ENCODE results near the gene HABP2. TPM values are rescaled to one million over a fixed set of nuclear protein-coding genes. Genes with fewer than 3 reads are reported as not detected.

HABP2 gene
- total and polyA plus RNA-seq, 2 of the 4 experiments (the other 2 are of a cell fraction), result not detected

DNA sequence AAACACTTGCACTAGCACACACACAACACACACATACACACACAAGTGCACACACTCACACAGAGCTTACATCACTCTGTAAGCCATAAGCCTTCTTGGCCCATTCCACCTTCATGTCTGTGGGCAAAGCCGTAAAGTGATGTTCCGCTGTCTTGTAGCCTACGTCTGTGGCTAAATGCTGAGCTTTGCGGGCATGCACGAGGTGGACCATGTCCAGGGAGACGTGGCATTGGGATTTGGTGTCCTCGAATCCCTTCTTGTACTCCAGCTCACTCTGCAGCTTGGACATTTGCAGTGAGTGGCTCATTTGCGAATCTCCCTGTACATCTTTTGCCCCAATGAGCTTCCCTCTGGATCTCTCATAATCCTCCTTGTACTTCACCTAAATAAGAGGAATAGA is 68.9 kb downstream of the HABP2 start:
- ChIA-PET CTCF (no interaction called here), POLR2A (ENCODE audit: unreplicated experiment) (no interaction called here)
- no CpG with 5 or more reads among the region's 8 CpGs for WGBS, 2 experiments (ENCODE audit: extremely low coverage in 2 of 2, insufficient read length in 1 of 2)
- no peak overlapping the region for H2BK120ac ChIP-seq (ENCODE audit: low read depth, low read length)
- no peak overlapping the region for H3K4ac ChIP-seq (ENCODE audit: low read depth, low read length)
- H3K9ac ChIP-seq (ENCODE audit: low read depth, low read length), result no peak overlapping the region
- H3K14ac ChIP-seq (replicated peaks; ENCODE audit: low read depth, low read length), result no peak overlapping the region
- H3K23ac ChIP-seq (ENCODE audit: low read depth, low read length), result no peak overlapping the region
- H2BK15ac ChIP-seq (ENCODE audit: low read depth, low read length), result no peak overlapping the region
- no peak overlapping the region for H4K91ac ChIP-seq (ENCODE audit: insufficient read depth, low read depth, low read length)
- no peak overlapping the region for H2AK5ac ChIP-seq (ENCODE audit: low read depth, low read length)
- H3K36me3 ChIP-seq (ENCODE audit: control insufficient read depth, insufficient read depth, low read length), result no peaks in the 10 kb centered on the region
- H4K20me1 ChIP-seq (ENCODE audit: insufficient read depth, low read length), result no peaks in the 10 kb centered on the region
- no peak overlapping the region for H3K27ac ChIP-seq (ENCODE audit: insufficient read depth, low read length)
- H3K18ac ChIP-seq (ENCODE audit: low read depth, low read length), result no peak overlapping the region
- no peak for ATAC-seq (ENCODE audit: low read depth)
- intact Hi-C loops (cut with micrococcal nuclease) (no loop called here), in situ Hi-C loops (cut with MboI; ENCODE audit: low sequenced_read_pairs) (no loop called here), dilution Hi-C loops (cut with HindIII; ENCODE audit: low sequenced_read_pairs, unreplicated experiment) (no loop called here)
- BruUV-seq (replicated peaks), result no TSS peak
- DNase-seq, result no peak
- no peak overlapping the region for H2BK20ac ChIP-seq (ENCODE audit: low read depth, low read length)
- no peak overlapping the region for H2BK5ac ChIP-seq (ENCODE audit: low read depth, low read length, poor library complexity, severe bottlenecking)
- no peak overlapping the region for H3K4me3 ChIP-seq (ENCODE audit: insufficient read depth, low read depth, low read length)
- H3K9me3 ChIP-seq (ENCODE audit: control insufficient read depth, insufficient read depth, low read length), result no peaks in the 10 kb centered on the region
- no peak overlapping the region for H2AFZ ChIP-seq (replicated peaks; ENCODE audit: low read length, poor library complexity)
- H3K4me1 ChIP-seq (ENCODE audit: control insufficient read depth, insufficient read depth, low read length), result no peaks in the 10 kb centered on the region
- no peak overlapping the region for H4K8ac ChIP-seq (ENCODE audit: low read depth in 2 of 2, low read length in 2 of 2)
- no peak overlapping the region for H2AK9ac ChIP-seq (replicated peaks; ENCODE audit: low read depth, low read length, poor library complexity)
- no peaks in the 10 kb centered on the region; the same call in 1 of the 2 replicates for H3K9me1 ChIP-seq (ENCODE audit: insufficient read depth, low read length)
- H4K5ac ChIP-seq (ENCODE audit: low read depth, low read length), result no peak overlapping the region
- no peaks in the 10 kb centered on the region for H3K79me1 ChIP-seq (ENCODE audit: low read depth in 1 of 2, low read length in 2 of 2)
- no peak for TF ChIP-seq RAD21 (IDR thresholded peaks at IDR 0.05; ENCODE audit: low read length)
- no peak for TF ChIP-seq RFX5 (IDR thresholded peaks at IDR 0.05; ENCODE audit: low read depth, low read length)
- no peak for TF ChIP-seq CTCF (conservative IDR thresholded peaks at IDR 0.05; ENCODE audit: low read depth, low read length)
- TF ChIP-seq MXI1 (IDR thresholded peaks at IDR 0.05; ENCODE audit: borderline replicate concordance, low read depth, low read length), result no peak
- no peak for TF ChIP-seq MAZ (IDR thresholded peaks at IDR 0.05; ENCODE audit: borderline replicate concordance, low read depth, low read length)
- TF ChIP-seq BHLHE40 (IDR thresholded peaks at IDR 0.05; ENCODE audit: low read depth, low read length), result no peak
- TF ChIP-seq NFE2L2 (IDR thresholded peaks at IDR 0.05; ENCODE audit: low read depth, low read length), result no peak
- TF ChIP-seq FOS (IDR thresholded peaks at IDR 0.05; ENCODE audit: low read depth, low read length), result no peak
- TF ChIP-seq RCOR1 (IDR thresholded peaks at IDR 0.05; ENCODE audit: insufficient replicate concordance, low read length), result no peak
- TF ChIP-seq SMC3 (IDR thresholded peaks at IDR 0.05; ENCODE audit: low read depth, low read length), result no peak
- TF ChIP-seq, protein P1, sequence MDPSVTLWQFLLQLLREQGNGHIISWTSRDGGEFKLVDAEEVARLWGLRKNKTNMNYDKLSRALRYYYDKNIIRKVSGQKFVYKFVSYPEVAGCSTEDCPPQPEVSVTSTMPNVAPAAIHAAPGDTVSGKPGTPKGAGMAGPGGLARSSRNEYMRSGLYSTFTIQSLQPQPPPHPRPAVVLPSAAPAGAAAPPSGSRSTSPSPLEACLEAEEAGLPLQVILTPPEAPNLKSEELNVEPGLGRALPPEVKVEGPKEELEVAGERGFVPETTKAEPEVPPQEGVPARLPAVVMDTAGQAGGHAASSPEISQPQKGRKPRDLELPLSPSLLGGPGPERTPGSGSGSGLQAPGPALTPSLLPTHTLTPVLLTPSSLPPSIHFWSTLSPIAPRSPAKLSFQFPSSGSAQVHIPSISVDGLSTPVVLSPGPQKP (IDR thresholded peaks at IDR 0.05; ENCODE audit: borderline replicate concordance, low read depth, low read length), result no peak
- no peak for TF ChIP-seq CEBPB (IDR thresholded peaks at IDR 0.05; ENCODE audit: low read depth, low read length)
- no peak for TF ChIP-seq CHD1 (IDR thresholded peaks at IDR 0.05; ENCODE audit: low read depth, low read length)
- TF ChIP-seq USF2 (IDR thresholded peaks at IDR 0.05; ENCODE audit: low read depth, low read length), result no peak
- TF ChIP-seq MAFK (IDR thresholded peaks at IDR 0.05; ENCODE audit: low read depth, low read length), result no peak
- no peak for TF ChIP-seq POLR2A (IDR thresholded peaks at IDR 0.05; ENCODE audit: low read depth, low read length)
- no peak overlapping the region for H3K56ac ChIP-seq (ENCODE audit: extremely low read depth, insufficient read depth, low read length)
- H3K4me2 ChIP-seq (ENCODE audit: low read depth, low read length), result no peak overlapping the region
- H3K27me3 ChIP-seq (ENCODE audit: control insufficient read depth, insufficient read depth, low read length), result peaks cover 12% of the 10 kb centered on the region

All from IMR-90 (cell line).